Ectodermal cell (in vitro differentiated cells): ENCODE data around the gene DBNL.

Source experiments
- H3K27ac ChIP-seq: 2 replicates; pipeline ENCODE4 v1.7.0; 2013; ENCODE audit warnings: mild to moderate bottlenecking, low read depth, low read length; ENCODE audit not compliant: insufficient read depth, poor library complexity, severe bottlenecking
- H3K27me3 ChIP-seq: 2 replicates; pipeline ENCODE4 v1.7.0; 2013; ENCODE audit warnings: mild to moderate bottlenecking, low read length; ENCODE audit not compliant: insufficient read depth, control insufficient read depth, poor library complexity, severe bottlenecking
- H3K36me3 ChIP-seq: one replicate; pipeline ENCODE4 v1.7.0; 2013; ENCODE audit warnings: low read length; ENCODE audit not compliant: control insufficient read depth, insufficient read depth
- H3K4me1 ChIP-seq: one replicate; pipeline ENCODE4 v1.7.0; 2013; ENCODE audit warnings: low read length; ENCODE audit not compliant: control insufficient read depth, insufficient read depth
- H3K4me3 ChIP-seq: 2 replicates; pipeline ENCODE4 v1.7.0; 2013; ENCODE audit warnings: low read depth, low read length, control low read depth; ENCODE audit not compliant: insufficient read depth
- H3K9me3 ChIP-seq: 2 replicates; pipeline ENCODE4 v1.7.0; 2013; ENCODE audit warnings: mild to moderate bottlenecking, low read length, moderate library complexity; ENCODE audit not compliant: control insufficient read depth
- WGBS, 2 experiments: methylation state at CpG; one replicate each; pipeline ENCODE4 v1.1.7; 2013; ENCODE audit warnings: missing lambda C conversion rate in 2 of 2; 5-methylcytosine and 5-hydroxymethylcytosine counted together

DBNL gene

DNA sequence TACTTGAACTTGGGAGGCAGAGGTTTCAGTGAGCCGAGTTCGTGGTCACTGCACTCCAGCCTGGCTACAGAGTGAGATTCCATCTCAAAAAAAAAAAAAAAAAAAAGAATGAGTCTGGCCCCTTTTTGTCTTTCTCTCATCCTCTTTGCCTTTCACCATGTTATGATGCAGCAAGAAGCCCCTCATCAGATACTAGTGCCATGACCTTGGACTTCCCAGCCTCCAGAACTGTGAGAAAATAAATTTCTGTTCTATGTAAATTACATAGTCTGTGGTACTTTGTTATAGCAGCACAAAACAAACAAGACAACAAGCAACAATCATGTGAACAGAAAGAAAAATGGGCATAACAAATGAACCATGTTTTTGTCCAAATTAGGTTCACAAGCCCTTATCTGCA, 2.3 kb upstream of the DBNL start:
- no peaks in the 10 kb centered on the region for H3K36me3 ChIP-seq

DNA sequence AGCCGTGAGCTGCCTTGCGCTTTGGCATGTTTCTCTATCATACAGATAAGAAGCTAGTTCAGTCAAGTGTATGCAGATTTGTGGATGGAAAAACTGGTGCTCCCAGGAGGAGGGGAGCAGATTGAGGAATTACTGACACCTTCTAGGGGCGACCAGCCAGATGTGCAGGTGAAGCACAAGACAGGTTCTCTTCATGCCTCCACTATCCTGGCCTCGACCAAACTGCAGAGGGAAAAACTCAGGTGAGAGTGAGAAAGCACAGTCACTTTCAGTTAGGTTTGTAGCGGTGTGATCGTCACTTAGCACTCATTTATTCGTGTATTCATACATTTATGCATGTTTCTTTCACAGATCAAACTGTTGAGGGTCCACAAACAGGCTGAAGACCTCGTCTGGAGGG, 600 bp upstream of the DBNL start:
- Histone ChIP-seq H3K36me3 (no peaks in the 10 kb centered on the region), H3K27ac (no peak overlapping the region), H3K27me3 (peaks cover 29% of the 10 kb centered on the region), H3K4me1 (peaks cover 11% of the 10 kb centered on the region), H3K4me3 (peak overlapping the region; percentile 99), H3K9me3 (no peaks in the 10 kb centered on the region)
- 43 to 45% methylated on average over 8 of the region's 8 CpGs for WGBS, 2 experiments

More for the DNA sequence above, 2.3 kb upstream of the DBNL start:
- WGBS, 2 experiments, result 85 to 92% methylated on average over 2 of the region's 2 CpGs
- Histone ChIP-seq H3K4me1 (peaks cover 11% of the 10 kb centered on the region), H3K27ac (no peak overlapping the region), H3K27me3 (peaks cover 29% of the 10 kb centered on the region), H3K4me3 (no peak overlapping the region), H3K9me3 (no peaks in the 10 kb centered on the region)

DNA sequence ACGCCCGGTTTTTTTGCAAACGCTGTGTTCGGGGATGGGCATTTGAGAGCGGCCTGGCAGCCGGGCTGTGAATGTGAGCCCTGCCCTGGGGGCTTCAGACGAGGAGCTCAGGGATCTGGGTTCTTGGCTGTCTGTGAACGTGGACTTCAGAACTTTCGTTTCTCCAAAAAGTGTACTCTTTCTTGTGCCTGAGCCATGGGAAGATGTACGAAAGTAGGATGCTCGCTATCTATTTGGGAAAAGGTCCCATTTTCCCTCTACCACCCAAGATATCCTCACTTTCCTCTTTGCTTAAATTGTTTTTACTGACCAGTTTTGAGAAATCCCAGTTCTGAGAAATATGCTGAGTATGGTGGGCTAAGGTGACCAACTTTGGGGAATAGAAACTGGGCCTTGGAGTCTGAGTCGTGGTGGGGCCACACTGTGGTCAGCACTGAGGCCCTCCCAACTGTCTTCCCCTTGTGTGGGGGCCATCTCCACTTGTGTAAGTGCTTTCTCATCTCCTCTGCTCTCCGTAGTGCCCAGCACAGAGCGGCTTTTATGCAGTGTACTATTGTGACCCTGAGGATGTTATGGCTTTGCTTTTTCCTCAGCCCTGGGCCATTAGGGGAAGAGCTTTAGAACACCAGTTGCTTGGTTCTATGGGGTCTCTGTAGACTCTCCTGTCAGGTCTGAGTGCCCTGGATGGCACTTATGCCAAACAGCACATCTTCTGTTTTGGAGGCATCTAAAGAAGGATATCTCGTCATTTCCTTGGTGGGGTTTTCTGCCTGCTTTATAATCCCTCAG, 918 bp downstream of the DBNL start:
- WGBS, 2 experiments, result 33 to 34% methylated on average over 15 of the region's 15 CpGs
- Histone ChIP-seq H3K4me1 (peaks cover 11% of the 10 kb centered on the region), H3K27ac (no peak overlapping the region), H3K9me3 (no peaks in the 10 kb centered on the region), H3K36me3 (peaks cover 9% of the 10 kb centered on the region), H3K4me3 (peak overlapping the region; percentile 99), H3K27me3 (peaks cover 22% of the 10 kb centered on the region)

DNA sequence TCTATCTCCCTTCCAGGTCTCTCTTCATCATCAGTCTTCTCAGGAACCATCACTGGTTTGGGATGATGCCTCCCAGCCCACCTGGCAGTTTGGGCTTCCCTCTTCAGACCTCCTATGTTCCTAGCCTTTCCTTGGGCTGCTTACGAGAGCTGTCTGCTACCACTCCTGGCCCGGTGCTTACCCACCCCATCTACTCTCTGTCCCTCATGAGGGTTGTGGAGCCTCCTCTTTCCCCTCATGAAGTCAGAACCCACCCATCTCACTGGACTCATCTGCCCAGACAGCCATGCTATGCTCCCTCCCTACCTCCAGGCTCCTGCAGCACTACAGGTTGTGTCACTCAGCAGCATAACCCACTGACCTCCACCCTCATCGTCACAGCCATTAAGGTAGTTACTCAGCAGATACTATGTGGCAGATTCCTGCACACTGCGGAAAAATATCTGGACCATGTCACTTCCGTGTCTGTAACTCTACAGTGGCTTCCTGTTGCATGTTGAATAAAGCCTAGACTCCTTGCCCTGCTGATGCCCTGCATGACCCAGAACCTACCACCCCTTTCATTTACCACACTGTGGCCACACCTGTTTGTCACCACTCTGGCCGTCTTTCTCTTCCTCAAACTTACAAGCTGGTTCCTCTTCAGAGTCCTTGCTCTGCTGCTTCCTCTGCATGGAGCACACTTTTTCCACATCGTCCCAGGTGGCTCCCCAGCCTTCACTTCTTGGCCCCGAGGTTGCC, 2.0 kb downstream of the DBNL start:
- H3K4me3 ChIP-seq, result no peak overlapping the region
- no peak overlapping the region for H3K27ac ChIP-seq
- H3K36me3 ChIP-seq, result peaks cover 12% of the 10 kb centered on the region
- WGBS, 2 experiments, result 92 to 93% methylated on average over 8 of the region's 8 CpGs
- H3K9me3 ChIP-seq, result no peaks in the 10 kb centered on the region
- peaks cover 11% of the 10 kb centered on the region for H3K27me3 ChIP-seq
- peaks cover 11% of the 10 kb centered on the region for H3K4me1 ChIP-seq

DNA sequence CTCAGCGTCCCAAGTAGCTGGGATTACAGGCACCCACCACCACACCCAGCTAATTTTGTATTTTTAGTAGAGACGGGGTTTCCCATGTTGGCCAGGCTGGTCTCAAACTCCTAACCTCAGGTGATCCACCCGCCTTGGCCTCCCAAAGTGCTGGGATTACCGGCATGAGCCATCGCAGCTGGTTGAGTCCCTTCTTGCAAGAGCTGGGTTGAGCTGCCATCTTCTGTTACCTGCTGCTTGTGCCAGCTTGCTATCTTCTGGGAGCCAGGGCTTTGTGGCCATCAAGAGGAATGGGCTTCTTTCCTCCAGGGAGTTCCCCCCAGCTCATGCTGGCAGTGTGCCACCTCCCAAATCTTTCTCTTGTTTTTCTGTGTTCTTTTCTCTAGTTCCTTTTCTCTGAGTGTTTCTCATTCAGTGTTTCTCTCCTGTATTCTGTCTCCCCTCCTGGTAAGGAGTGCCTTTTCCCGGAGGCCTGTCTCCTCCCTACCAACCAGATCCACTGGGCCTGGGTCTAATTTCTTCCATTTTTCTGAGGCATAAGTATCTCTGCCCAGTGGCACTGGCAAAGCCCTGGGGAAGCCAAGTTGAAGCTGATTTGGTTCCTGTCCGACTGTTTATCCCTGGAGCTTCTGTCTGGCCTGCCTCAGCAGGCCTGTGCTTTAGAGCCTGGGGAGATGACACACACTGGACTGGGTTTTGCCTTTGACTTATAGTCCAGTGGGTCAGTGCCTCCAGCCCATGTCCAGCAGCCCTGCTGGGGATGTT, 3.7 kb downstream of the DBNL start:
- Histone ChIP-seq H3K27me3 (no peaks in the 10 kb centered on the region), H3K36me3 (peaks cover 17% of the 10 kb centered on the region), H3K4me3 (no peak overlapping the region), H3K9me3 (no peaks in the 10 kb centered on the region), H3K27ac (no peak overlapping the region), H3K4me1 (peaks cover 11% of the 10 kb centered on the region)
- WGBS, 2 experiments, result 91 to 93% methylated on average over 7 of the region's 7 CpGs

DNA sequence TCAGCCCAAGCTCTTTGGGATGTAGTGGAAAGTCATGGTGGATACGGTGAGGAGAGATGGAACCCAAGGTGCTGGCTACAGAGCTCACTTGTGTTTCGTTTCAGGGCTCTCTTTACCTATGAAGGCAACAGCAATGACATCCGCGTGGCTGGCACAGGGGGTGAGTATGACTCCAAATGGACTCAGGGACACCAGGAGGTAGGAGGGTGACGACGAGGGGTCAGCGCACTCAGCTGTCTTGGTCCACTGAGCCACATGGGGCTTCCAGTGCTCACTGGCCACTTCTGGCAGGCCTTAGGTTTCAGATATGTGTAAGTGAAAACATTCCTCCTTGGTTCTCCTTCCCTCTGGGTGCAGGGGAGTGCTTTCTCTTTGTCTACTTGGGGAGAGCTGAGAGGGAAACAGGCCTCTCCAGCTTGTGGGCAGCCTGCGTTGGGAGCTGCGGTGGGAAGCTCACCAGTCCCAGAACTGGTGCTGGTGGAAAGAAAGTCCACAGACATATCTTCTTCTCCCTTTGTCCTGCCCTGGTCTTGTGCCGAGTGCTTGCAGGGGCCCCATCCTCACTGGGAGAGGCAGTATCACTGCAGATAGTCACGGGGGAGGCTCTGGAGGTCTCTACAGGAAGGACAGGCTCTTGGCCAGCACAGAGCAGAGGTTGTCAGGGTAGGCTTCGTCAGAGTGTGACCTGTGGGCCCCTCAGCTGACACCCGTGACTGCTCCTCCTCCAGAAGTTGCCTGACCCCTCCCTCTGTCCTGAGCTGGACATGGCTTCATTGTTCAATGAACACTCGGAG, 5.8 kb downstream of the DBNL start:
- Histone ChIP-seq H3K4me3 (no peak overlapping the region), H3K9me3 (no peaks in the 10 kb centered on the region), H3K4me1 (peaks cover 7% of the 10 kb centered on the region), H3K27me3 (no peaks in the 10 kb centered on the region), H3K36me3 (peaks cover 17% of the 10 kb centered on the region), H3K27ac (no peak overlapping the region)
- 93 to 94% methylated on average over 14 of the region's 14 CpGs for WGBS, 2 experiments

DNA sequence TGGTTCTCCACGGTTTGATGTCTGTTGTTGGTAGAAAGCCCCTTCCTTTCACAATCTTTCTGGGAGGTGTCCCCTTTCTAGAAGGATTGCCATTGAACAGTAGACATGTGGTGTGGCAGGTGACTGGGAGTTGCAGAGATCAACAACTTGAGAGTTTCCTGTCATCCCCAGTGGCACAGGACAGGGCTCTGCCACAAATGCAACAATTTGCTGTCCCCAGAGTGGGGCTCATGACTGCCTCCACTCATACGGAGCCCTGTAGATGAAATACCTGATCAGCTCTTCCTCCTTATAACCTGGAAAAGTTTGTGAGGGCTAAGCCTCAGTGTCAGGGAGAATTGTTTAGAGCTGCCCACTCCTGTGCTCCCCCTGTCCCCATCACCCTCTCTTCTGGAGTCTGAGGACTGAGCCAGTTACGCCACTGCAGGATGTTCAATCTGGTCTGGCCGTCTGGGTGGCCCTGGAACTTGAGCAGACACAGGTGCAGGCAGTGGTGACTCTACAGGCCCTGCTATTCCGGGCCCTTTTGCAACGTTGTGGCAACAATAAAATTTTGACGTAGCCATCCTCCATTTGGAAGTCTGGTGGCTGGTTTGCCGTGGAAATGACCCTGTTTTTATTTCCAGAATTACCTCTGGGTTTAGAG, 6.5 kb downstream of the DBNL start:
- Histone ChIP-seq H3K9me3 (no peaks in the 10 kb centered on the region), H3K4me1 (no peaks in the 10 kb centered on the region), H3K4me3 (no peak overlapping the region), H3K36me3 (peaks cover 17% of the 10 kb centered on the region), H3K27me3 (no peaks in the 10 kb centered on the region), H3K27ac (no peak overlapping the region)
- WGBS, 2 experiments, result 85 to 88% methylated on average over 8 of the region's 8 CpGs

DNA sequence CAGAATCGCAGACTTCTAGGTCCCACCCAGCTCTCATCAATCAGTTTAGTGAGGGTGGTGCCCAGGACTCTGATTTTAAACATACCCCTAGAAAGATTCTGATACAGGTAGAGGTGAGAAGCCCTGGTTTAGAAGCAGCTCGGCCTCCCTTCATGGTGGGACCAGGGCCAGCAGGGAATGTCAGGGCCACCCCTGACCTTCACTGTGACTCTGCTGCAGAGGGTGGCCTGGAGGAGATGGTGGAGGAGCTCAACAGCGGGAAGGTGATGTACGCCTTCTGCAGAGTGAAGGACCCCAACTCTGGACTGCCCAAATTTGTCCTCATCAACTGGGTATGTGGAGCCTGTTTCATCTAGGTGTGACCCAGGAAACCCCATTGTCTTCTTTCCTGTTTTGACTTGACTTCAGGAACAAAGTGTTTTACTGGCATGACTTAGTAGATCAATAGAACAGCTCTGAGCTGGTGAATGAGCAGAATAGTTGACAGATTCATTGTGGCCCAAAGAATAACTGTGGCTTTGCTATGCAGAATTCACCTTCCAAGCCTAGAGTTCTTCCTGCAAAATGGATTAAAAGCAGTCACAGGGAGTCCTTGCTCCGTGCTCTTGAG, 7.2 kb downstream of the DBNL start:
- WGBS, 2 experiments, result 94 to 95% methylated on average over 5 of the region's 5 CpGs
- Histone ChIP-seq H3K9me3 (no peaks in the 10 kb centered on the region), H3K27me3 (no peaks in the 10 kb centered on the region), H3K36me3 (peaks cover 23% of the 10 kb centered on the region), H3K4me3 (no peak overlapping the region), H3K4me1 (no peaks in the 10 kb centered on the region), H3K27ac (no peak overlapping the region)

DNA sequence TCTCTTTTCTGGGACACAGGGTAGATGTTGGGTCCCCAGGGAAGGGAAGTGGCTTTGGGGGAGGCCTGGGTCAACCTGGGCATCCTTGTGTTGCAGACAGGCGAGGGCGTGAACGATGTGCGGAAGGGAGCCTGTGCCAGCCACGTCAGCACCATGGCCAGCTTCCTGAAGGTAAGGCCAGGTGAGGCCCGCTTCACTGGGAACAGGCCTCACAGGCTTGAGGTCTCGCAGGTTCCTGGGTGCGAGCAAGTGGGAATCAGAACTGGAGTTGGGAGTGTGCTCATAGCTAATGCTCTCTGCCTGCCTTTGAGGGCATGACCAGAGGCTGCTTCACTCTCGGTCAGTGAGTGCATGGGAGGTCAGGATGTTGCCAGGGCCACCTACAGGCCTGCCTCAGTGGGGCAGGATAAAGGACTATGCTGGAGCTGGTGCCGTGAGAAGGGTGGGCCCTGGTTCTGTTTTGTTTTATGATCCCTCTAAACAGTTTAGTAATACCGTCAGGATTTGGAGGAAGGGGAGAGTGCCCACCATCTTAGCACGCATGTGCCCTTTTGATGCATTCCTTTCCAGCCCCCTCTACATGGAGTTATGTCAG, 8.4 kb downstream of the DBNL start:
- Histone ChIP-seq H3K36me3 (peaks cover 32% of the 10 kb centered on the region), H3K4me1 (no peaks in the 10 kb centered on the region)
- WGBS, 2 experiments, result 96% methylated on average over 12 of the region's 12 CpGs

More for the DNA sequence above, 8.4 kb downstream of the DBNL start:
- H3K9me3 ChIP-seq, result no peaks in the 10 kb centered on the region
- no peak overlapping the region for H3K4me3 ChIP-seq
- H3K27ac ChIP-seq, result no peak overlapping the region
- no peaks in the 10 kb centered on the region for H3K27me3 ChIP-seq
